DMS153 treated with DMSO at 0.1 percent for 48 hours (cell line): ENCODE data around the gene AUTS2.

Experiments used
- DNase-seq: peaks from one replicate; lab custom pipeline; 2025; ENCODE audit not compliant: unreplicated experiment; lab: John Stamatoyannopoulos, UW

AUTS2 gene

DNA sequence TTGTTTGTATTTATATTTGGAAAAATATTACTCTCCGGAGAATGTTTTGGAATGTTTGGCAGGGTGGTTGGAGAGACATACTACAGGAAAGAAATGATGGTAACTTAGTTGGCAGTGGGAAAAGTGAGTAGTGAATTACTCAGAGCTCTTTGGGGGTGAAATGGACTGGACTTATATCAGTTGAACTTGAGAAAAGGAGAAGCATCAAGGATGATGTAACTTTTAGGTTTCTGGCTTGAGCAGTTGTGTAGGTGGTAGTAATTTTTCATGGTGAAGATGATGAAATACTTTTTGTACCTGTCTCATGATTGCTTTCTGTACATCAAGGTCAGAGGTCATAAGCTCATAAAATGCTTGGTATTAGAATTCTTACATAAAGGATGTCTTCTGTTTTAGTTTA lies 617.2 kb downstream of the AUTS2 start:
- DNase-seq, result no peak

GRCh38 chr7:70217571-70217970 lies 619.3 kb downstream of the AUTS2 start:
- DNase-seq, result no peak

DNA sequence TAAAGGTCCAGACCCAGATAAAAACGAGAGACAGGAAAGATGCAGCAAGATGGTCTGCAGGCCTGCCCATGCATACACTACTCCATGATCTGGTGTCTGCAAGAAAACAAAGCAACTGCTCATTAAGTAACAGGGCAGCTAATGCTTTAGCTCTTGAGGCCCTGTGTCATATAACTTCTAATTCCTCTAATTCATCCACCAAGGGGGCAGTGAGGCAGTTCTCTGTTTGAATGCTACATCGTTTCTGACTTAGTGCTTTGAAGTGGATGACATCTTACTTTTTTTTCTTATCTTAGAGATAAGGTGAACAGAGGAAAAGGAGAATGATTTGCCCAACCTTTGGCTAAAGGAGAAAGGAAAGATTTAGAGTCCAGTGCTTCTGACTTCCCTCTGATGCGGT lies 619.7 kb downstream of the AUTS2 start:
- DNase-seq, result no peak

DNA sequence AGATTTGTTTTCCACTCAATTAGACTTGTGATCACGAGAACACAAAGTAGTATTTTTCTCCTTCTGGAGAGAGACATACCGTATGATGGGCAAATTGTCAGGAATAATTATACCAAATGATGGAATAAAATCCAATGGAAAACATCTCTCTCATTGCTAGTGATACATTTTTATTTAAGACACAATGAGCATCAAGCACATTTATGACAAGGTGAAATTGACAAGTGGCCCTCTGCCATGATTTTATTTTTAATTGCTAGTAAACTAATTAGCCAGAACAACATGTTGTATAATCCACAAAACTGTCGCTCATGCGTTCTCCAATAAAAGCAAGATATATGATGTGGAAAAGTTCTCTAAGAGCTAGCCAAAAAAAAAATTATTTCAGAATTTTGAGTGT lies 620.8 kb downstream of the AUTS2 start:
- no peak for DNase-seq

DNA sequence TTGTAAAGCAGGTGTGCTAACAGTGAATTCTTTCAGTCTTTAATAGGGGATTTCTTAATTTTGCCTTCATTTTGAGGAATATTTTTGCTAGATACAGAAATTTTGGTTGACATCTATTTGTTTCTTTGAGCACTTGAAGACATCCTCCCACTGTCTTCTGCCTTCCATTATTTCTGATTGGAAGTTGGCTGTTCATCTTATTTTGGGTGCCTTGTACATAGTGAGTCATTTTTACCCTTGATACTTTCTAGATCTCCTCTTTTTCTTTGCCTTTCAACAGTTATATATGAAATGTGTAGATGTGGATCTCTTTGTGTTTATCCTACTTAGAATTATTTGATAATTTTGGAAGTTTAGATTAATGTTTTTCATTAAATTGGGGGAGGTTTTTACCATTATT lies 631.0 kb downstream of the AUTS2 start:
- no peak for DNase-seq

DNA sequence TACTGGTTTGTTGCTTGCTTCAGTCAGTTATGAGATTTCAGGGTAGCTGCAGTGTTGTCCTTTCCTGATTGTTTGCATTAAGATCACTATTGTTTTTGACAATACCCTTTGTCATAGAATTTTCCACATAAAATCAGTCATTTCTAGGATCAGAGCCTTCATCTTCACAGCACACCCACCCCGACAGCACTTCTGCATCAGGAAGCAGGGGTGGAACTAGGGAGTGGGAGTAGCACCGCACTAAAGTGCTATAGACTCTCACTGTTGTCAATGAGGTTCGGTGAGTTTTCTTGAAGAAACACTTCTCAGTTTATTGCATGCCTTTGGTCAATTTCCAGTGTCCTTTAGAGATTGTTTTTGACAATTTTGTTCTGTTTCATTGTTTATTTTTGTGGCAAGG lies 632.5 kb downstream of the AUTS2 start:
- no peak for DNase-seq

GRCh38 chr7:70233776-70234175 lies 635.5 kb downstream of the AUTS2 start:
- DNase-seq, result no peak

DNA sequence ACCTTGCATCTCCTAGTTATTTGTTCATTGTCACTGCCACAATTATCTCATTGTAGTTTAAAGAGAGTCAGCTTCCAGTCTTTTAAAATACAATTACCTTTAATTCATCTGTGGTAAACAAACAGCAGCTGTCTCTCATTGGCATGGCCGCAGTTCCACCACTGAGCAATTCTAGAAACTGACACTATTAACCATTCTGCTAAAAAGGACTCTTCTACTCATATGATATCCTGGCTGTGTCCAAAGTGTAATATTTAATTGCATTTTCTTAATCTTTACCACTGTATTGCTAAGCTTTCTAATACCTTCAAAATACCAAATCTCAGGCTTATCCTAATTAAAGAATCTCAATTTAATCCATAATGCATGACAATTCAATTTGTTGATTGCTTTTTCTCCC lies 639.0 kb downstream of the AUTS2 start:
- no peak for DNase-seq

GRCh38 chr7:70237831-70238575 lies 639.7 kb downstream of the AUTS2 start:
- DNase-seq, result no peak

DNA sequence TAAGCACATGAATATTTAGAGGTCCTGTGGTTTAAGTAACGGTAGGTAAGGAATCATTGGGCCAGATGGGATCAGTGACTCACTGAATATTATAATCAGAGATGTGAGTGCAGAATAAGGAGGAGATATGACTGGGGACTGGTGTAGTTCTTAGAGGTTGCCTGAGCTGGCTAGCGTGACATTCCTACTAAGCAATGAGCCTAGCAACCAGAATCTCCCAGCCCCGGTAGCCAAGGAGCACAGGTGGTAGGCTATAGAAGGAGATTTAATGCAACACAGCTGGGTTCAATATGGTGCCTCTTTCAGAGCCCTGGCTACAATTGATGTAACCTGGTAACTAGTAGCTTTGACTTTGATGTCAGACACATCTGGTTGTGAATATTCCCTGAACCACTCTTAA lies 641.6 kb downstream of the AUTS2 start:
- DNase-seq, result no peak

DNA sequence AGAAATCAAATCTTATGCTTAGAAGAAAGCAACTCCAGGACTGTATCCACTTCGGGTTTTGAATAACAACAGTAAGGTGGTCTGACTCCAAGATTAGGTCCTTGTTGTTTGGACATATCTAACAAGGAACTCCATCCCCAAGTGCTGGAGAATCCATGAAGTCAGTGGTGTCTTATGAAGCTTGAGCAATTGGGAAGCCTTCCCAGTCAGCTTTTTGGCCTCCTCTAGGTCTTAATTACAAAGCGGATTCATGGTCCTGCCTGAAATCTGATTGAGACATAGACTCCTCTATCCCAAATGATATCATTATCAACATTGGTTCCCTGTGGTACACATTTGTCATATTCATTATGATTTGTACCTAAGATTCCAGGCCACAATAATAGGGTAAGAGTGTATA lies 642.6 kb downstream of the AUTS2 start:
- DNase-seq, result no peak

DNA sequence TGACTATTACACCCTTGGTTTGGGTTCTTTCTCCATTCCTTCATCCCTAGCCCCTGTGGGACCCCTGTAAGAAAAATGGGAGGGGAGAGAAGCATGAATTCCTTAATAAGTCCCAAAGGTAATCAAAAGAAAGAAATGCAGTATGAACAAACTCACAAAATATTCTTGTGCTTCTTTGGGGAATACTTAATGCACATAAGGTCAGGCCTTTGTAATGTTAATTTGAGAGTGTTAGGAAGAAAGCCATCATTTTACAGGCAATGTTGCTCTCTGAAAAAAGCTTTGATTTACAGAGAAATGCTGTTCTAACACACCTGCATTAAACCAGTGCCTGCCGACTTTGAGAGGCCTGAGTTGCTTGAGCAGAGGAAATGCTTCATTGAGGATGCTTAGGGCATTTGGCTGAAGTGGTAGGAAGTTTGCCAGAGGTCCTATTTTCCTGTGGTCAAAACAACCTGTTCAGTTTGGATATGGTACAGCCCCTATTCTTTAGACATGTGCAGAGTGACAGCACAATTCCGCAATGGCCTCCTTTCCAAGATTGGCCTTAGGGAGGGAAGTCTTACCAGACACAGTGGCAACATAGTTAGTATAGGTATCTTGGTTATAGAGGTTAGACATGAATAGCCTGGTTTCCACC lies 643.4 kb downstream of the AUTS2 start:
- DNase-seq, result no peak

- DNase-seq, result no peak
These were observed 644.6 kb downstream of the AUTS2 start for GRCh38 chr7:70242826-70243225.

- no peak for DNase-seq
These were observed 645.2 kb downstream of the AUTS2 start for GRCh38 chr7:70243443-70243842.

GRCh38 chr7:70257921-70258320 lies 659.6 kb downstream of the AUTS2 start:
- DNase-seq, result no peak

DNA sequence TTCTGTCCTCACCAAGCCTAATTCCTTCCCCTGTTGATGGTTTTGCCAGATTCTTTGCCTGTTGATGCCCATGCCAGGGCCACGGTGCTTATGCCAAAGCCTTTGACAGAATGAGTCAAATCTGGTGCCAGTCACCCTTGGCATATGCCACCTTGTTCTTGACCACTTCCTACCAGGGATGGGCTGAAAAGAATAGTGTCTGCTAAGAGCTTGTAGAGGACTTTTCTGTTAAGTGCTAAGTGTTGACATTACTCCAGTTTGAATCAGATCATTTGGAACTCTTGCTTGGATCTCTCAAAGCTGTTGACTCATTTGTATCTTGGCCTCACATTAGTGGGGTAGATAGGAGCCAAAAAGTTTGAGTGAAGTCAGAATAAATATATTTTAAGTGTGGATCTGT lies 661.2 kb downstream of the AUTS2 start:
- DNase-seq, result no peak

- no peak for DNase-seq
These were observed 665.4 kb downstream of the AUTS2 start for GRCh38 chr7:70263471-70264255.

DNA sequence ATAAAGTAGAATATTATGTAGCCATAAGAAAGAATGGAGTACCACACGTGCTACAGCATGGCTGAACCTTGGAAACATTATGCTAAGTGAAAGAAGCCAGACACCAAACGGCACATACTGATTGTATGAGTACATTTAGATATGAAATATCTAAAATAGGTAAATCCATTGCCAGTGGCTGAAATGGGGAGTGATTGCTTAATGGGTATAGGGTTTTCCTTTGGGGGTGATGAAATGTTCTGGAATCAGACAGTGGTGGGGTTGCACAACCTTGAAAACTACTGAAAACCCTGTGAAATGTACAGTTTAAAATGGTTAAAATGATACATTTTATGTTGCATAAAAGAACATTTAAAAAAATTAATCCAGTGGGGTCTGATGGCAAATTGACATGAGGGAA lies 667.9 kb downstream of the AUTS2 start:
- DNase-seq, result no peak

DNA sequence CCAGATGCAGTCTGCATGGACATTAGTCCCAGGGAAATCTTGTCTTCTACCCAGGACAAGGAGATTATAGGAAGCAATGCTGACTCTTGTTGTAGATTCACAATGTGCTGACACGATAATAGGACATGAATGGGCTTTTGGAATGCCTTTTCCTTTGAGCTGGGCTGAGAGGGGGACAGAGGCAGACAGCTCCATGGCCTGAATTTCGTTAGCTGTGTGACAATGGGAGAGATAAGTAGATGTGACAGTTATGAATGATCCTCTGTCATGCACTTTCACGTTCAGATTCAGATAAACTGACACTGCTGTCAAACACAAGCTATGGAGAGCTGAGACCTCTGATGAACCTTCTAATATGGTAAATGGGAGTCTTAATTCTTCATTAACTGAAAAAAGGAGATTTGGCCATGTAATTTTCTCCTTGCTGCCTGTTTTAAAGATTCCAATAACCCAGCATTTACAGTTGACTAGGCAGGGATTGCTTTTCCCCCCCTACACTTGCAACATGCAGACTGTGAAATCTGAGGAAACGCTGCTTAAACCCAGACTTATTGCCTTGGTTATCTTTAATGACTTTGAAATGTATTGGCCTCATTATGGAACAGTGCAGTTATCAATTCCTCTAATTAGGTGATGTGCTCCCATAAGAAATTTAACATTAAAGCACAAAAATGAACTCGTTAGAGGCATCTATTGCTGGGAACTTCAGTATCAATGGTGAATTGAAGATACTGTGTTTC lies 669.3 kb downstream of the AUTS2 start:
- no peak for DNase-seq

- DNase-seq, result no peak
These were observed 669.9 kb downstream of the AUTS2 start for GRCh38 chr7:70268179-70268578.

- no peak for DNase-seq
These were observed 671.9 kb downstream of the AUTS2 start for GRCh38 chr7:70270149-70270548.
